ENCODE data around the gene SMOC1.

Gene SMOC1

DNA sequence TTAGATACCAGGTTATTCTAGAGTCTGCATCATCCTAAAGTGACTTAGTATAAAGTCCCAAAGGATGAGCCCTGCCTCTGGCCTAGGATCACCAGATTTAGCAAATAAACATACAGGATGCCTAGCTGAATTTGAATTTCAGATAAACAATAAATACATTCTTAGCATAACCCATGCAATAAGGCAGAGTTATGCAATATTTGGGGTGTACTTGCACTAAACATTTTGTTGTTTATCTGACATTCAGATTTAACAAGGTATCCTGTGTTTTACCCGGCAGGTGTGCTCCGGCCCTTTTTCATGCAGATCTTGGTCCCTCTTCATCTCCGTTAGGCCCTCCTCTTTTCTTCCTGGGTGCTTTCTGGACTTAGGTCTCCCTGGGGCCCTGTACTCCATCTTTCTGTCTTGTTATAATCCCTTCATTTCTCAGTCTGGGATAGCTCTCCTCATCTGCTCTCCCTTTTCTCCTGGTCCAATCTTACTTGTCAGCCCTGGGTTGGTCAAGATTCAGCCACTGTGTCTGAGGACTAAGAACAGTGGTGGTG lies 18.1 kb upstream of the SMOC1 start:
- no peak for DNase-seq (ENCODE audit: low read depth in 2 of 2)

DNA sequence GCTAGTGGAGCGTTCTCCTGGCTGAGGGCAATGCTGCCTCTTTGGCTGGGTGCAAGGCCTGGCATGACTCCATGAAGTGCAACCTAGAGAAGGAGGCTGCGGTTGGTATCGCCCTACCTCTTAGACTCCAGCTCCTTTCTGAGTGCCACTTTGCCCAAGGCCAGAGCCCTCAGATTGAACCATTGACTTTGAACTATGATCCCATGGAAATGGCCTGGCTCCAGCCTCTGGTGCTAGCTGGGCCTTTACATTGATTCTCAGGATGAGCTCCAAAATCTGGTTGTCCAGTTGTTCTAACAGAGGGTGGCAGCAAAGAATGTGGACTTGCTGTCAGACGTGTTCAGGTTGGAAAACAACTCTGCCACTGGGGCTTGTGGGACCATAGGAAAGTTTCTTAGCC lies 16.1 kb upstream of the SMOC1 start:
- no peak for DNase-seq (ENCODE audit: low read depth in 2 of 2)

DNA sequence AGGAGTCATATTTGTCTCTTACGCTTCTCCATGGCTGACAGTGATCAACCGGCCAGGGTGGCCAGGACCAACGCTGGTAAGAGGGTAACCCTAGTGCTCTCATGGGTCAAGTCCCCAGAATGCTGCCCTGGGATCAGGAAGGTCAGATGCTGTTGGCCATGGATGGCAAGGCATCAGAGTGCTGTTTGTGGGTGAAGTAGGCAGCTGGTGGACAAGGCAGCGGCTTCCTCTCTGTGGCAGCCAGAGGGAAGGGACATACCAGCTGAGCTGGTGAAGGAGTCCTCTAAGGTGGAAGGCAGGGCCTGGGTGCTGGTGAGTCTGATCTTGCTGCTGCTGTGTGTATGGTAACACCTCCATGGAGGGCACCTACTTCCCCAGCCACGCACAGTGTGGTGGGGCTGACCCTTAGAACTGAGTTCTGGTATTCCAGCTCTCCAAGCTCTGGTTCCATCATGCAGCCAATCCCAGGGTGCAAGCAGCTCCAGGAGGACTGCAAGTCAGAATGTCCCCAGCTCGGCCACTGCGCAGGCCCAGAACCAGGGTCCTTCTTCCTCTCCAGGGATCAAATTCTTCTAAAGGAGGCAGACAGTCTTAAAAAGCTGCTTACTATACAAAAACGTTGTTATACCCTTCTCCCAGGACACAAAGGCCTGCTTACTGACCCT lies 13.4 kb upstream of the SMOC1 start:
- no peak for DNase-seq (ENCODE audit: low read depth in 2 of 2)

DNA sequence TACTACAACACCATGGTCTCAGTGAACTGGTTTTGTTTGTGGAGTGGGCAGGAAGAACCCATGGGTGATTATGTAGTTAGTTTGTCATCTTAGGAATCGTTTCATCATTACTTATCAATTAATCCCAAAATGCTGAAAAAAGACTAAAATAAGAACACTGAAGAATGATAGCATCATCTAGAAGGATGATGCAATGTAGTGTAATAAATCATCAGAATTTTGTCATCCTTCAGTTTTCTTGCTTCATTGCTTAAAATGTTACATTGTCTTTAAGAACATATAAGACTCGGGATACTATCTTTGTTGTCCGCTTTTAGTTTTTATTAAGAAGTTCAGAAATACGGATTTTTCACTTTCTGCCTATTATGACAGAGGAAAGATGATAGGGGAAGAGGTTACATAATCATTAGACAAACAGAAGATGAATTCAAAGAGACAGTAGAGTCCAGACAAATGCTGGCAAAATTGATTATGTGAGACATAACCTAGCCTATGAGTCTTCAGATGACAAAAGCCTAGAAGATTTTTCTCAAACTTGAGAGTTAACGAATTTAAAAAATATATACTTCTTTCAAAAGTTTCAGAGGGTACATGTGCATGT lies 10.8 kb upstream of the SMOC1 start:
- DNase-seq (ENCODE audit: low read depth in 2 of 2), result no peak

DNA sequence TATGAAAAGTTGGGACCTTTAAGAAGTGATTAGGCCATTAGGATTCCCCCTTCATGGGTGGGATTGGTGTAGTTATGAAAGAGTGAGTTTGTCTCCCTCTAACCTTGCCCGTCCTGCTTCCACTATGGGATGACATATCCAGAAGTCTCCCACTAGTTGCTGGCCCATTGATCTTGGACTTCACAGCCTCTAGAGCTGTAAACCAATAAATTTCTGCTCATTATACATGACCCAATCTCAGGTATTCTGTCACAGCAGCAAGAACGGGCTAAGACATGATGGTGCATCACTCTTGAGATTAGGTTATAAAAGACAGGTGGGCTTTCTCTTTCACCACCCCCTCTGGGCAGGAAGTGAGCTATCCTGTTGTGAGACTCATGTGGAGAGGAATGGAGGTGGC lies 8.6 kb upstream of the SMOC1 start:
- DNase-seq (ENCODE audit: low read depth in 2 of 2), result no peak

DNA sequence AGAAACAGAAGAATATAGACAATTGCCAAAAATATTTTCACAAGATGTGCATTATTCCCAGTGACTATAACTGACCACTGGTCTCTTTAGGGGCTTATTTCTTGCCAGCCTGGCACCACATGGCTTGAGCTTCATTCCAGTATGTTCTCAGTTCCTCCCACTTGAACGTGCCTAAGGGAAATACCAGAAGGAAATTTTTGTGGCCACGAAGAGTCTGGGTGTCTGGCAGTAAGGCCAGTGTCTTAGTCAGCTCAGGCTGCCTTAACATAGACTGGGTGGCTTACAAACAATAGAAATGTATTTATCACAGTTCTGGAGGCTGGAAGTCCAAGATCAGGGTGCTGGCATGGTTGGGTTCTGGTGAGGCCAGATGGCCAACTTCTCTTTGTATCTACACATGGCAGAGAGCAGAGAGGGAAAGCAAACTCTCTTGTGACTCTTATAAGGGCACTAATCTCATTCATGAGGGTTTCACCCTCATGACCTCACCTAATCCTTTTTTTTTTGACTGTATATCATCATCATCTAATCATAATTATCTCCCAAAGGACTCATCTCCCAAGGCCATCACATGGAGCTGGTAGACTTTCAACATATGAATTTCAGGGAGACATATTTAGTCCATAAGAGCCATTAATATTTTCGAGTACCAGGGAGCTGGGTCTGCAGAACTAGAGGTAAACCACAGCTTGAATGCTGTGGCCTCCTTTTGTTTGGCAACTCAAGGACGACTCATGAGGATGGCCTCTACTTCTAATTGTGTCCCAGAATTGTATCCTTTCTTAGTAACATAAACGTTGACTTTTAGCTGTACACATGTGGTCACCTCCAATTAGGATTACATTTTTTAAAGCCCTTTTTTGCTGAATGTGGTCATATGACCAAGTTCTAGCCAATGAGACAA lies 5.1 kb upstream of the SMOC1 start:
- DNase-seq (ENCODE audit: low read depth in 2 of 2), result no peak

DNA sequence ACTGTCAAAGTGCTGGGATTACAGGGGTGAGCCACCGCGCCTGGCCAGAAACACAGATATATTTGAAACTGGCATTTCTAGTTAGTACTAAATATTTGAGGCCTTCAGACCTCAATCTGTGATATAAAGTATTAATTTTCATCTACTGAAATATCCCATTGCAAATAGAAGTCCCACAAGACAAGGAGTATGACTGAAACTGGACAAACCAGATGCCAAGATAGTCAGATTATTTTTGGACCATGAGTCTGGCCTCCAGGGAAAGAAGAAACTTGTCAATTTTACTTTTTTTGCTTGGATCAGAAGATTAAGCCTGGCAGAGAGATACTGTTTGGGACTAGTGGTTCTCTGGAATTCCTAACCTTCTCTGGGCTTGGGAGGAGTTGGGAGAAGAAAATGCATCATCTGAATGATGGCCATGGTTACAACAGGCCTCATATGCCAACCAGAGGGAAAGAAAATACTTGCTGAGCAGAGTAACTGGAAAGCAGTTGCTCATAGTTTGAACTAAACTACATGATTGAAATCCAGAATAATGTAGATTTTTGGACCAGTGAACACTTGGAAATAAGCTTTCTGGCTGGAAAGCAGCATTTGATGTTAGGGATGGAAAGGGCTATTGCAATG lies 2.9 kb upstream of the SMOC1 start:
- DNase-seq (ENCODE audit: low read depth in 2 of 2), result no peak

DNA sequence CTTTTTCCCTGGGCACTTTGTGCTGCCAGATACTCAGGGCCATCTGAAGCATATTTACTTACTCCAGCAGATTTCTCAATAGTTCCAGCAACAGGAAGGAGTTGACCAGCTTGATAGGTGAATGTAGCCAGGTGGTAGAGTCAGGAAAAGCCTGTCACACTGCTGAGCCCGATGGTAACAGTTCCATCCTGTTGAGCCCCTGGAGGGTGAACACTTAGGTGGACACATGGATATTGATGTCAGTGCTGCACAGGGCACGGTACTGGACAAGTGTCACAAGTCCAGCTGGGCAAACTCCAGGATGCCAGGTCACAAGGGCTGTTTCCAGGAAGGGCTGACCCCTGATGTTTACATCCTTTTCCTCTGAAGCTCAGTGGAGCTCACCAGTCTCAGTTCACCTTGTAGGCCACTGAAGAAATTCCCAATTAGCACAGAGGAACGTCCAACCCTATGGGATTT lies 2.3 kb upstream of the SMOC1 start:
- no peak for DNase-seq (ENCODE audit: low read depth in 2 of 2)

DNA sequence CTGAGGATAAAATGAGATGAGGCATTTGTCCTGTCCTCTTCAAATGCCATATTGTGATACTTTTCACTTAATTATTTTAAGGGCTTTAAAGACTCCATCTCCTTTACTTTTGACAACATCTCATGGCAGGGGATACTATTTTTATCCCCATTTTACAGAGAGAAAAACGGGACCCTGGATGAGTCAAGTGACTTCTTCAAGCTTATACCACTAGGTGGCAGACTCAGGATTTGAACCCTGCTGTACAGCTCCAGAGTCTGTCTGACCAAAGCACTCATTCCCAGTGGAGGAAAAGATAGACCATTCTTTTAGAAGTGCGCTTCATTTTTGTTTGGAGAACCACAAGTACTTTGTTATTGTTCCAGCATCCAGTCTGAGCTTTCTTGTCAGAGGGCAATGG lies 1.7 kb upstream of the SMOC1 start:
- DNase-seq (ENCODE audit: low read depth in 2 of 2), result no peak

DNA sequence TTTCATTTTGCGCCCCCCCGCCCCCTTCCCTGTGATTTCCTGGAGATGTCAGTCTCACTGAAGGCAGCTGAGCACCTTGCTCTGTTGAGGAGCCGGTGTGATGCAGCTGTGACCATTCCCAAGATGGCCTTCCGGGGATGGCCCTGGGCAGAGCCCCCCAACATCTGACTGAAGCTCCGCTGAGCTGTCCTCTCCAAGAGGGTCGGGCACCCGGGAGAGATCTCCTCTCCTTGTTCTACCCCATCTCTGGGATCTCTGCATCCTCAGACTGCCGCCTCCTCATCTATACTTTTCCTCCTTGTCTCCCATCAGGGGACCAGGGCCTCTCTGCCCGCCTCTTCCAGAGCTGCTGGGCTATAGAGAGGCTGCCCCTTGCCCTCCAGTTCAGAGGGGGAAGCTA lies 965 bp upstream of the SMOC1 start:
- no peak for DNase-seq (ENCODE audit: low read depth in 2 of 2)

DNA sequence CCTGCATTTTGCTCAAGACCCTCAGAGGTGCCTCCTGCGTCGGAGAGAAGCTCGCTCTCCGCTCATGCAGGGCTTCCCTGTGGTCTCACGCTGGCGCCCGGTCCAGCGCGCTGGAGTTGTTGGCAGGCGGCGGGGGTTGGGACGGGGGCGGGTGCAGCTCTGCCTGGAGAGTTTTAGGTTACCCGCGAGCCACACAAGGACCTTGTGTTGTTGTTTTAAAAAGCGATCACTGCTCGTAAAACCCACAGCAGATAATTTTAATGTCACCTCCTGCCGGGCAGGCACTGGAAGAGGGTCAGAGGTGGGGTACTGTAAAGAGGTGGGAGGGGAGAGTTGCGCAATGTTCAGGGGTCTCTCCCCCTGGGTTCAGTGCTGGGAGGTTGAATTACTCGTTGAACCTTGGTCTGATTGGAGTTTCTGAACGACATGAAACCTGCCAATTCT lies 850 bp downstream of the SMOC1 start:
- no peak for DNase-seq (ENCODE audit: low read depth in 2 of 2)

DNA sequence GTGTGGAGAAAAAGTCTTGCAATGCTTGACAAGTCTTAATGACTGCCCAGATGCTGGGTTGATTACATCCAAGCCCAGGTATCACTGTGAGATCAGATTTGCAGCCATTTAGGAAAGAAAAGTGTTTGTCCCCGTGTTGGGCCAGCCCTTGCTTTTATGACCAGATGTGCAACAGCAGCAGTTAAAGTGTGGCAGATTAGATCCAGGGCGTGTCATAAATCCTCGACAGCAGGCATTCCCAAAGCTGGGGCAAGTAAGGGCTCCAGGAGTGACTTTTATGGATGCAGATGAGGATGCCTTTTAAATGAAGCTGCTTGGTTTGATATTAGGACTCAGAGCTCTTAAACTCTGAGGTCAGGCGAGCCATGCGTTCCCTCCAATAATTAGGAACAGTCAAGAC lies 1.7 kb downstream of the SMOC1 start:
- no peak for DNase-seq (ENCODE audit: low read depth in 2 of 2)

DNA sequence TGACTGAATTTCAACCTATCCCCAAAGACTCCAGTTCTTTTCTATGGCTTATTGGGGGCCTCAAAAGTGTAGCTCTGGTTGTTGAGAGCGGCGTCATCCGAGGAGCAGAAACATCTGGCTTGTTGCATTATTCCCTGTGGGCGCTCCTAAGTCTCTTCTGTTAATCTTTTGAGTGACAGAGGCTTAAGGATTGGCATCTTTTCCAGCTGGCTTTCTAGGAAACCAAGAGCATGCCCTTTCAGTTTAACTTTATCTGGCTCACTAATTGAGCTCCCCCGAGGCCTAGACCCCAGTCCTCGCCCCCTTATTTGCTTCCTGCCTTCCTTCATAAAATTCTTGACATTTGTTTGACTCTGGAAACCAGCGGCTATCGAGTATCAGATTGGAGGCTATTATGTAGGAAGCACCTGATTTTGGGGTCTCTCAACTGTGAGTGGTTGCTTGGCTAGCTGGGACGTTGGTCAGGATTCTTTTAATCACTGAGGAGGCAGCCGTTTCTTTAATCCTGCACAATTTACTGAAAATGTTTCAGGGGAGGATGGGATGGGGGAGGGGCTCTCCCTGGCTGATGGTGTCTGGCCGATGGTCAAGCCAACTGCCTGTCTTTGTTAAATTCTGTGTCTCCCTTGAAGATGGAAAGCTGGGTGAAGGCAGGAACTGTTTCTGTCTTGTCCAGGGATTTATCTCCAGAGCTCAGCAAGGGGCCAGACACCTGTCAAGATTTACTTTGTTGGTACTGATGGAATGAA lies 3.1 kb downstream of the SMOC1 start:
- DNase-seq (ENCODE audit: low read depth in 2 of 2), result no peak

DNA sequence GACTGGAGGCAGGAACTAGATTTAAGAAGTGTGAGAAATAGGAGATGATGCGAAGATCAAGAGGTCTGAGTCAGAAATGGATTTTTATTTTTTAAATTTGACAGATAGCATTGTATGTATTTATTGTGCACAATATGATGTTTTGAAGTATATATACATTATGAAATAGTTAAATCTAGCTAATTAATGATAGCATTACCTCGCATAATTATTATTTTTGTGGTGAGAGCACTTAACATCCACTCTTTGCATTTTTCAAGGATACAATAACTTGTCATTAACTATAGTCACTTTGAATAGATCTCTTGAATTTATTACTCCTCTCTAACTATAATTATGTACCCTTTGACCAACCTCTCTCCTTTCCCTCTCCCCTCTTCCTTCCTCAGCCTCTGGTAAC lies 3.7 kb downstream of the SMOC1 start:
- no peak for DNase-seq (ENCODE audit: low read depth in 2 of 2)

DNA sequence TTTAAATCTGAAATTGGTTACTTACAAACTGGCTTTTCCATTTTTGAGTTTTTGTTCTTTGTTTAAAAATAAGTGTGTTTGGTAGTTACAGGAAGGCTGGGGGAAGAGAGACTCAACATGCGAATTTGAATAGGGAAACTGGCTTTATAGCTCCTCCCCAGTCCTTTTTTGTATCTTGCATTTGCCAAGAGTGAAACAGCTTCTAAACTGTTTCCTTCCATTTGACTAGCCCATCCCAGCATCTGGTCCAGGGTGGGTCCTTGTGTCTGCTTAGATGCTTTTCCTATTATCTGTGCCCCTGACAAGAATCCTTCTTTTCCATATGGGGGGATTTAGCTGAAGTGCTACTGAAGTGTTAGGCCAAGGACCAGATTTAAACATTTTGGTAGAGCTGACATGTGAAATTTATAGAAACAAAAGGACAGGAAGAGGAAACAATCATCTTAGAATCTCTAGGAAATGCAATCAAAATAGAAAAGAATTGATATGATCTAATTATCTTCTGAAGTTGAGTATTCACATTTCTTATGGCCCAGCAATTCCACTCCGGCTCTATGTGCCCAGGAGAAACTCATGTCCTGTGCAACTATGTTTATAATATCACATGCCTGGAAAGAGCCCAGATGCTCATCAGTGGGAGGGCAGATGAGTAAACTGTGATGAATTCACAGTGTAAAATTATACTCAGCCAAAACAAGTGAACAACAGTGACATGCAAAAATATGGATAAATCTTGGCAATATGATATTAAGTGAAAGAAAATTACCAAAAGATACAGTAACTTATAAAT lies 7.4 kb downstream of the SMOC1 start:
- DNase-seq (ENCODE audit: low read depth in 2 of 2), result no peak

DNA sequence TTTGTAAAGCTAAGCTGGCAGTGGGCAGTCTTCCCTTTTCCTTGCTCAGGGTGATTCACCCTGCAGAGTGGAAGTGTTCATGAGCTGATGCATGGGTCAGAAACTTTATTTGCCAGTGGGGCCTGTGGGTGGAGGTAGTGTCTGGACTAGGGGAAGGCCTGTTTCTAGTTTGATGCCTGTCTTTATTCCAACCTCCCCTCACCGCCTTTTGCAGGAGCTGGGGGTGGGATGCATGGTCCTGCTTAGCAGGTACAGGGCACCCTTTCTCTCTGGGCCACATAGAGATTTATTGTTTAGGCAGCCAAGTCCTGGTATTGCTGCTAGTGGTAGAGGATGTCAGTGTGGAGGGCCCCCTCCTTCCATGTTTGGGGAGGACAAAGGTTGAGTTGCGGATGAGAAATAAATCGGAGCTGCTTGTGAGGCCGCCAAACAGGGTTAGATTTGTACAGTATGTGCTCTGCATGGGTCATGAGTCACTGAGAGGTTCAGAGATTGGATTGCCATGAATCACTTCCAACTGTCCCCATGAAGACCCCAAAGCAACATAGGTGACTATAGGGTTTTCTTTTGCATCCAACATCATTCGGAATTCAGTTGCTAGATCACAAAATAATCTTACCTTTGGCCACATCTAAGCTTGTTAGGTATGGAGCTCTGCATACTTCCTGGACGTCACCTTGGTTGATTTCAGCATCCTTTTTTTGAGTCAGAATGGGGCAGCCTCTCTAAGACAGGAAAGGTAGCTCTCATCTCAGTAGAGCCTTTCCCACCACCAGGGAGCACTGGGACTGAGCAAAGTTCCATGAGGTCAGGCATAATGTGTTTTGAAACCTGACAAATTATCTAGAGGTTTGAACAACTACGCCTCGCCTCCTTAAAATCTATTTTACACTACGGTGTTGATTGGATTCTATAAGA lies 8.8 kb downstream of the SMOC1 start:
- no peak for DNase-seq (ENCODE audit: low read depth in 2 of 2)

DNA sequence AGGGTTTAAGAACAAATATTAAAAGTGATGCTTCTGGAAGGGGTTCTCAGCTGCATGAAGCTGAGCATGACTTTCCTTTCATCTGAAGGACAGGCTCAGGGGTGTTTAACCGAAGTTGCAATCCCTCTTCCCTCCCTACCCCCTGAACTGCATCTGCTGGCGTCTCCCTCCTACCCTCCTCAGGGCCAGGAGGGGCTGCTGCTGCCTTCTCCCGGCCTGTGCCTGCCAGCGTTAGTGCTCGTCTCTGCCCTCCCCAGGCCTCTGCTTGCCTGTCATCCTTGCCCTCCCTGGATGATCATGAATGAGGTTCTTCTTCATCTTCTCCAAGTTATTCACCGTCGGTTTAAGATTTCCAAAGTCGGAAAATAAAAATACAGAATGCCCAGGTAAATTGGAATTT lies 12.2 kb downstream of the SMOC1 start:
- DNase-seq (ENCODE audit: low read depth in 2 of 2), result no peak

DNA sequence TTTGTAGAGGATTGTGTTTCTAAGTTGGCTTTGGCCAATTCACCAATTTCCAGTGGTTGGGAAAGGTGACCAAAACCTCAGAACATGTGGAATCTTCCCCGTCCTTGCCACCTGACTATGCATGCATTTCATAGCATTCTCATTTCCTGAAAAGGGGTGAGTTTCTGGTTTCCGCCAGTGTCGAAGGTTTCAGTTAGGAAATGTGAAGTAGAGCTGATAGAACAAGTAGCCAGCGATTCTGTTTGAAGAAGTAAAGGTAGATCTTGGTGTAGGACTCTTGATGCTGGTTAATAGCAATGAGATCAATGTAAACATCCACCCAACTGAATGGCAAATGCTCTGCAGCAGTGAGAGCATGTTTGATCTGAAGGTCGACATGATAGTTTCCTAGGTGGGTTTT lies 15.9 kb downstream of the SMOC1 start:
- no peak for DNase-seq (ENCODE audit: low read depth in 2 of 2)

DNA sequence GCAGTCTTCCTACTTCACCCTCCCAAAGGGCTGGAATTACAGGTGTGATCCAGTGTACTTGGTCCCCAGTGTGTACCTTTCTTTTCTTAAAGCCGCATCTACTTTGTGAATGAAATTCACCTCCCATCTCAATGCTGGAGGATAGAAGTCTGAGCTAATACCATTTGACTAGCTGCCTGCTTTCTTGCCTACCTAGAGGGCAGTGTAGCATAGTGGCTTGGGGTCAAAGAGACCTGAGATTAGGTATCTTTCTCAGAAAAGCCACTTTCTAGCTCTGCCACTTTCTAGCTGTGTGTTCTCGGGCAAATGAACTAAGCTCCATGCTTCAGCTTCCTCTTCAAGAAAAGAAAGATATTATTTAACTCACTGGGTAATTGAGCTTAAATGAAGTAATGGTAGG lies 16.9 kb downstream of the SMOC1 start:
- no peak for DNase-seq (ENCODE audit: low read depth in 2 of 2)
